Endodermal cell (in vitro differentiated cells): ENCODE results near the gene PPP5C. TPM values are rescaled to one million over a fixed set of nuclear protein-coding genes. Genes with fewer than 3 reads are reported as not detected.

Experiments
- DNase-seq: peaks from one replicate; pipeline ENCODE4 v3.0.0-alpha.2; 2017
- H3K27ac ChIP-seq: 2 replicates; pipeline ENCODE4 v1.5.1; 2013; ENCODE audit warnings: mild to moderate bottlenecking, low read depth, low read length, moderate library complexity
- H3K27me3 ChIP-seq: 2 replicates; pipeline ENCODE4 v1.6.1; 2013; ENCODE audit warnings: mild to moderate bottlenecking, low read length, moderate library complexity; ENCODE audit not compliant: insufficient read depth, control insufficient read depth, poor library complexity, severe bottlenecking
- H3K36me3 ChIP-seq: 2 replicates; pipeline ENCODE4 v1.7.0; 2013; ENCODE audit warnings: mild to moderate bottlenecking, low read length, moderate library complexity; ENCODE audit not compliant: control insufficient read depth, insufficient read depth
- H3K4me1 ChIP-seq: one replicate; pipeline ENCODE4 v1.7.0; 2013; ENCODE audit warnings: low read length; ENCODE audit not compliant: control insufficient read depth, insufficient read depth
- H3K4me3 ChIP-seq: 2 replicates; pipeline ENCODE4 v1.5.1; 2013; ENCODE audit warnings: mild to moderate bottlenecking, low read length, moderate library complexity
- H3K9ac ChIP-seq: 2 replicates; pipeline ENCODE4 v1.6.1; 2013; ENCODE audit warnings: mild to moderate bottlenecking, low read length, moderate library complexity; ENCODE audit not compliant: poor library complexity, severe bottlenecking; ENCODE audit errors: extremely low read depth
- H3K9me3 ChIP-seq: 2 replicates; pipeline ENCODE4 v1.6.1; 2013; ENCODE audit warnings: mild to moderate bottlenecking, low read length, moderate library complexity; ENCODE audit not compliant: control insufficient read depth
- H3K27ac Mint-ChIP-seq: 2 replicates; pipeline ENCODE4 v1.8.0; 2020; ENCODE audit warnings: mixed read lengths
- H3K27me3 Mint-ChIP-seq: 2 replicates; pipeline ENCODE4 v1.8.0; 2021; ENCODE audit warnings: mild to moderate bottlenecking, mixed read lengths; ENCODE audit not compliant: insufficient read depth
- H3K36me3 Mint-ChIP-seq: 2 replicates; pipeline ENCODE4 v1.8.0; 2020; ENCODE audit warnings: low read depth, mixed read lengths
- H3K4me1 Mint-ChIP-seq: 2 replicates; pipeline ENCODE4 v1.8.0; 2020; ENCODE audit warnings: mixed read lengths
- H3K4me3 Mint-ChIP-seq: 2 replicates; pipeline ENCODE4 v1.8.0; 2020; ENCODE audit warnings: mild to moderate bottlenecking, moderate library complexity, mixed read lengths
- H3K9me3 Mint-ChIP-seq: 2 replicates; pipeline ENCODE4 v1.8.0; 2020; ENCODE audit warnings: mild to moderate bottlenecking, mixed read lengths
- WGBS, 2 experiments: methylation state at CpG; one replicate each; pipeline versions ENCODE4 v1.1.5 to v1.1.7; 2013; ENCODE audit warnings: missing lambda C conversion rate in 2 of 2, mixed read lengths in 1 of 2; ENCODE audit not compliant: insufficient coverage in 1 of 2, insufficient read length in 1 of 2; 5-methylcytosine and 5-hydroxymethylcytosine counted together
- total RNA-seq, 2 donors: library from RNA; stranded (reverse); fragmentation: NEBNext Ultra II Directional in 1 of 2; extraction: Animal tissue kit (Norgen Biotek cat#: 25700) in 1 of 2; gene quantifications; 2 replicates in 1 of 2; 3 replicates in 1 of 2; pipeline ENCODE4 v1.2.1, GENCODE V29; 2021
- TF ChIP-seq, protein P1 (sequence below): fragments of 200-600 bp; sonication (generic); conservative IDR thresholded peaks from 2 replicates; pipeline ENCODE4 v1.5.0; 2021; ENCODE audit warnings: antibody characterized with exemption, mild to moderate bottlenecking

The PPP5C gene
- total RNA-seq, 2 donors from 2014 or later, result 101 to 112 TPM

DNA sequence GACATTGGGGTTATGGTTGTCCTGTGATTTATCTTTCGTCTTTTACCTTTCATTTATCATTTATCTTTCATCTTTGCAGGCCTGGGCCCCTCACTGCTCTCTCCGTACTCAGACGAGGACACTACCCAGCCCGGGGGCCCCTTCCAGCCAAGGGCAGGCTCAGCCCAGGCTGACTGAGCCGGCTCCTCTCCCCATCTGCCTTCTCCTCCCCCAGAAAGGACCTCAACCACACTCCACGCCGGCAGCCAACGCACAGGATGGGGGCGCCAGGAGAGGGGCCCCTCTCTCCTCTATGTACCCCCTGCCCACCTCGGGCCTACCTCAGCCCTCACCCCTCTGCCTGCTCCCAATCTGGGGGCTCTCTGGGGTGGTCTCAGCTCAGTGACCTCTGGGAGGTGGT lies 7.4 kb upstream of the PPP5C start:
- Mint-ChIP-seq H3K27me3 (peaks cover 2% of the 10 kb centered on the region), H3K4me3 (no peak overlapping the region), H3K27ac (peak overlapping the region; percentile 36), H3K36me3 (peaks cover 38% of the 10 kb centered on the region), H3K9me3 (no peaks in the 10 kb centered on the region), H3K4me1 (no peaks in the 10 kb centered on the region)
- Histone ChIP-seq H3K4me1 (no peaks in the 10 kb centered on the region), H3K9me3 (no peaks in the 10 kb centered on the region), H3K36me3 (peaks cover 11% of the 10 kb centered on the region), H3K4me3 (no peak overlapping the region), H3K27me3 (no peaks in the 10 kb centered on the region), H3K9ac (no peak overlapping the region), H3K27ac (no peak overlapping the region)
- 91 to 92% methylated on average over 8 to 10 of the region's 10 CpGs for WGBS, 2 experiments
- TF ChIP-seq, protein P1, sequence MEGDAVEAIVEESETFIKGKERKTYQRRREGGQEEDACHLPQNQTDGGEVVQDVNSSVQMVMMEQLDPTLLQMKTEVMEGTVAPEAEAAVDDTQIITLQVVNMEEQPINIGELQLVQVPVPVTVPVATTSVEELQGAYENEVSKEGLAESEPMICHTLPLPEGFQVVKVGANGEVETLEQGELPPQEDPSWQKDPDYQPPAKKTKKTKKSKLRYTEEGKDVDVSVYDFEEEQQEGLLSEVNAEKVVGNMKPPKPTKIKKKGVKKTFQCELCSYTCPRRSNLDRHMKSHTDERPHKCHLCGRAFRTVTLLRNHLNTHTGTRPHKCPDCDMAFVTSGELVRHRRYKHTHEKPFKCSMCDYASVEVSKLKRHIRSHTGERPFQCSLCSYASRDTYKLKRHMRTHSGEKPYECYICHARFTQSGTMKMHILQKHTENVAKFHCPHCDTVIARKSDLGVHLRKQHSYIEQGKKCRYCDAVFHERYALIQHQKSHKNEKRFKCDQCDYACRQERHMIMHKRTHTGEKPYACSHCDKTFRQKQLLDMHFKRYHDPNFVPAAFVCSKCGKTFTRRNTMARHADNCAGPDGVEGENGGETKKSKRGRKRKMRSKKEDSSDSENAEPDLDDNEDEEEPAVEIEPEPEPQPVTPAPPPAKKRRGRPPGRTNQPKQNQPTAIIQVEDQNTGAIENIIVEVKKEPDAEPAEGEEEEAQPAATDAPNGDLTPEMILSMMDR, result no peak
- no peak for DNase-seq

DNA sequence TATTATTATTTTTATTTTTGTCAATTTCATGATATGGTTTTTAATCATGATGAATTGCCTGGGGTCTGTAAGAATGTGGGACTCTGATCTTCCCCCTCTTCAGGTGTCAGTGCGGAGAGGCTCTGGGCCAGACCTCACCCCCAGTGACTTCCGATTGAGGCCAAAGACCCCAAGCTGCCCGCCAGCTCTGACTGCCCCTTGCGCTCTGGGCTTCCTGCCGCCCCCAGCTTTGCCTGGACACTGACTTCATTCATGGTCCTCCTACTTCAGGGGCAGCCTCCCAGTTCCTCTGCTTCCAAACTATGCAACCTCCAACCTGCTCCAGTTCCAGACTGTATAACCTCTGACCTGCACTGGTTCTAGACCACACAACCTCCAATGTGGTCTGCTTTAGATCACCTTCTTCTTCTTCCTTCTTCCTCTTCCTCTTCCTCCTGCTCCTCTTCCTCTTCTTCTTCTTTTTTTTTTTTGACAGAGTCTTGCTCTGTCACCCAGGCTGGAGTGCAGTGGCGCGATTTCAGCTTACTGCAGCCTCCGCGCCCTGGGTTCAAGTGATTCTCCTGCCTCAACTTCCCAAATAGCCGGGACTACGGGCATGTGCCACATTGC lies 6.7 kb upstream of the PPP5C start:
- no peaks in the 10 kb centered on the region for H3K4me1 Mint-ChIP-seq
- H3K9ac ChIP-seq, result no peak overlapping the region
- H3K27me3 Mint-ChIP-seq, result peaks cover 2% of the 10 kb centered on the region
- 95 to 98% methylated on average over 8 to 11 of the region's 11 CpGs for WGBS, 2 experiments
- H3K4me3 ChIP-seq, result no peak overlapping the region
- H3K9me3 Mint-ChIP-seq, result no peaks in the 10 kb centered on the region
- no peaks in the 10 kb centered on the region for H3K27me3 ChIP-seq
- H3K36me3 ChIP-seq, result peaks cover 11% of the 10 kb centered on the region
- H3K27ac Mint-ChIP-seq, result no peak overlapping the region
- TF ChIP-seq, protein P1, result no peak
- DNase-seq, result no peak
- no peak overlapping the region for H3K4me3 Mint-ChIP-seq
- no peaks in the 10 kb centered on the region for H3K4me1 ChIP-seq
- H3K36me3 Mint-ChIP-seq, result peaks cover 38% of the 10 kb centered on the region
- no peak overlapping the region for H3K27ac ChIP-seq
- H3K9me3 ChIP-seq, result no peaks in the 10 kb centered on the region

DNA sequence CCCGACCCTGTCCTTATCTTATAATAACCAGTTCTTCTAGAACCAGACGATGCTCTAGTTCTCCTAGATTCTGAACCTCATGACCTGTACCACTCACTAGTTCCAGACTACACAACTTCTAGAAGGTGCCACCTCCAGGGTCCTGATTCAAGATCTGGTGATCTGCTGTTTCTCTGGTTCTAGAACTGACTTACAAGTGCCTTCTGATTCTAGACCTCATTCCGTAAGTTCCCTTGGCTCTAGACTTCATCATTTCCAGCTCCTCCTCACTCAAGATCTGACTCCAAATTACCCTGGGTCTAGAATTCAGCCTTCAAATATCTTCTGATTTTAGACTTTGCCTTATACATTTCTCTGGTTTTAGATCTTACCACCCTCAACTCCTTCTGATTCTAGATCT lies 5.0 kb upstream of the PPP5C start:
- Histone ChIP-seq H3K9ac (no peak overlapping the region), H3K4me3 (no peak overlapping the region), H3K36me3 (peaks cover 11% of the 10 kb centered on the region), H3K27me3 (no peaks in the 10 kb centered on the region), H3K4me1 (no peaks in the 10 kb centered on the region), H3K9me3 (no peaks in the 10 kb centered on the region), H3K27ac (no peak overlapping the region)
- peaks cover 2% of the 10 kb centered on the region for H3K4me1 Mint-ChIP-seq
- H3K36me3 Mint-ChIP-seq, result peaks cover 34% of the 10 kb centered on the region
- TF ChIP-seq, protein P1, result no peak
- peaks cover 2% of the 10 kb centered on the region for H3K27me3 Mint-ChIP-seq
- WGBS, 2 experiments, result 94 to 95% methylated on average over 3 of the region's 3 CpGs
- H3K4me3 Mint-ChIP-seq, result no peak overlapping the region
- DNase-seq, result no peak
- no peak overlapping the region for H3K27ac Mint-ChIP-seq
- no peaks in the 10 kb centered on the region for H3K9me3 Mint-ChIP-seq
